GM12878 (cell line): ENCODE measurements around the gene IRGC. TPM values are rescaled to one million over a fixed set of nuclear protein-coding genes. Genes with fewer than 3 reads are reported as not detected.

Experiments used
- ATAC-seq: fragments of 200-7000 bp; cut with Tn5 transposase; 3 replicates; pipeline ENCODE4 v1.9.1; 2020; ENCODE audit warnings: mild to moderate bottlenecking, moderate library complexity
- BruUV-seq: library from RNA; stranded (reverse); fragments of 400-500 nt; replicated peaks from 2 replicates; lab custom pipeline; 2021; lab: Mats Ljungman, UMichigan
- CTCF ChIA-PET: fragments of 300-600 bp; sonication (Branson Sonifier 250); formaldehyde crosslinking; extraction: SDS; loops from one replicate; lab custom pipeline; 2021; ENCODE audit warnings: inconsistent platforms; lab: Yijun Ruan, JAX
- POLR2A ChIA-PET: fragments of 350-600 bp; formaldehyde crosslinking; extraction: SDS; loops from one replicate; lab custom pipeline; 2021; ENCODE audit warnings: inconsistent platforms; lab: Charles Lee
- RAD21 ChIA-PET: fragments of 300-600 bp; sonication (Branson Sonifier 250); formaldehyde crosslinking; loops from one replicate; lab custom pipeline; 2023; ENCODE audit warnings: antibody characterized with exemption; ENCODE audit not compliant: unreplicated experiment; lab: Charles Lee
- SMC1A ChIA-PET: fragments of 300-600 bp; sonication (Branson Sonifier 250); formaldehyde crosslinking; loops from one replicate; lab custom pipeline; 2023; ENCODE audit not compliant: unreplicated experiment, uncharacterized antibody; lab: Charles Lee
- DNase-seq: peaks from one replicate; pipeline ENCODE4 v3.0.0-alpha.2; 2011; ENCODE audit warnings: low read depth, low spot score
- FAIRE-seq: peaks from 3 replicates; lab custom pipeline; 2011; peaks lifted over from hg19 to GRCh38; lab: Jason Lieb, UNC
- H2AFZ ChIP-seq: 2 replicates; pipeline ENCODE4 v1.6.0; 2011; ENCODE audit warnings: low read depth, low read length, control low read depth; ENCODE audit not compliant: control insufficient read depth
- H3K27ac ChIP-seq: 2 replicates; pipeline ENCODE4 v1.5.1; 2011; ENCODE audit warnings: control low read depth; ENCODE audit not compliant: control insufficient read depth, insufficient read depth
- H3K27me3 ChIP-seq, 2 experiments: replicated peaks in 1 of 2; 2 replicates each; pipeline versions ENCODE4 v1.6.0 to v1.6.1; 2011; ENCODE audit warnings: low read length in 1 of 2; ENCODE audit not compliant: control insufficient read depth in 2 of 2, insufficient read depth in 2 of 2
- H3K36me3 ChIP-seq, 2 experiments: 2 replicates each; pipeline ENCODE4 v1.5.1; 2011; ENCODE audit warnings: low read length in 1 of 2; ENCODE audit not compliant: control insufficient read depth in 2 of 2, insufficient read depth in 2 of 2
- H3K4me1 ChIP-seq: 2 replicates; pipeline ENCODE4 v1.6.1; 2011; ENCODE audit warnings: mild to moderate bottlenecking, low read length, moderate library complexity, mixed read lengths; ENCODE audit not compliant: control insufficient read depth, insufficient read depth
- H3K4me2 ChIP-seq: 2 replicates; pipeline ENCODE4 v1.6.0; 2011; ENCODE audit warnings: control low read depth; ENCODE audit not compliant: control insufficient read depth, insufficient read depth
- H3K4me3 ChIP-seq: fragments of 200-600 bp; sonication (generic); 2 replicates; pipeline ENCODE4 v1.5.1; 2016
- H3K79me2 ChIP-seq: 2 replicates; pipeline ENCODE4 v1.6.0; 2011; ENCODE audit warnings: low read length; ENCODE audit not compliant: control insufficient read depth, insufficient read depth
- H3K9ac ChIP-seq: 2 replicates; pipeline ENCODE4 v1.8.0; 2011; ENCODE audit warnings: low read length, control low read depth, mixed read lengths; ENCODE audit not compliant: control insufficient read depth, insufficient read depth
- H3K9me3 ChIP-seq: replicated peaks from 3 replicates; pipeline ENCODE4 v1.5.1; 2011; ENCODE audit warnings: mild to moderate bottlenecking, low read length; ENCODE audit not compliant: control insufficient read depth, insufficient read depth
- H4K20me1 ChIP-seq: 2 replicates; pipeline ENCODE4 v1.6.0; 2011; ENCODE audit not compliant: control insufficient read depth, insufficient read depth
- CBX3 ChIP-seq: fragments of 200-600 bp; sonication (generic); IDR thresholded peaks from 2 replicates; pipeline ENCODE4 v1.6.1; 2016; ENCODE audit warnings: low read depth, borderline replicate concordance
- EGR1 ChIP-seq, 2 experiments: IDR thresholded peaks; 1 replicate in 1 of 2; 2 replicates in 1 of 2; pipeline ENCODE4 v1.6.1; 2011 to 2012; ENCODE audit warnings: low read depth in 2 of 2, low read length in 2 of 2, borderline replicate concordance in 1 of 2, mild to moderate bottlenecking in 1 of 2, moderate library complexity in 1 of 2
- EP300 ChIP-seq, 2 experiments: fragments of 150-350 bp in 1 of 2; IDR thresholded peaks; 2 replicates each; pipeline ENCODE4 v1.6.1; 2011 to 2012; ENCODE audit warnings: low read depth in 2 of 2, low read length in 2 of 2, borderline replicate concordance in 1 of 2, improper control_type of control experiment in 1 of 2, inconsistent platforms in 1 of 2; ENCODE audit not compliant: control insufficient read depth in 1 of 2
- FOXM1 ChIP-seq: IDR thresholded peaks from 2 replicates; pipeline ENCODE4 v1.6.1; 2012; ENCODE audit warnings: low read depth, mild to moderate bottlenecking, inconsistent platforms, low read length, moderate library complexity
- IRF3 ChIP-seq: fragments of 450-650 bp; IDR thresholded peaks from 2 replicates; pipeline ENCODE4 v1.6.1; 2014; ENCODE audit warnings: mild to moderate bottlenecking
- MYC ChIP-seq: IDR thresholded peaks from 2 replicates; pipeline ENCODE4 v1.6.1; 2011; ENCODE audit warnings: mild to moderate bottlenecking, low read length, moderate library complexity, inconsistent platforms; ENCODE audit not compliant: insufficient read depth, insufficient replicate concordance, insufficient read length, severe bottlenecking
- NKRF ChIP-seq: fragments of 450-650 bp; conservative IDR thresholded peaks from 2 replicates; pipeline ENCODE4 v1.6.1; 2017; ENCODE audit warnings: mild to moderate bottlenecking, moderate library complexity
- PAX8 ChIP-seq: fragments of 450-650 bp; IDR thresholded peaks from 2 replicates; pipeline ENCODE4 v1.6.1; 2017; ENCODE audit warnings: mild to moderate bottlenecking, moderate library complexity
- PML ChIP-seq: IDR thresholded peaks from 2 replicates; pipeline ENCODE4 v1.6.1; 2012; ENCODE audit warnings: low read length, inconsistent platforms
- POU2F2 ChIP-seq: IDR thresholded peaks from 3 replicates; pipeline ENCODE4 v1.6.1; 2011; ENCODE audit warnings: low read depth, mild to moderate bottlenecking, low read length, borderline replicate concordance
- SIX5 ChIP-seq: IDR thresholded peaks from 2 replicates; pipeline ENCODE4 v1.6.1; 2011; ENCODE audit warnings: mild to moderate bottlenecking, low read depth, low read length, moderate library complexity; ENCODE audit not compliant: severe bottlenecking
- SMC3 ChIP-seq: IDR thresholded peaks from 2 replicates; pipeline ENCODE4 v1.6.1; 2011; ENCODE audit warnings: low read length, improper control_type of control experiment, borderline replicate concordance
- TARDBP ChIP-seq: IDR thresholded peaks from 2 replicates; pipeline ENCODE4 v1.6.1; 2016; ENCODE audit warnings: borderline replicate concordance
- WGBS: methylation state at CpG from one replicate; pipeline ENCODE4 v1.1.6; 2016; ENCODE audit warnings: low lambda C conversion rate; ENCODE audit not compliant: insufficient replicate concordance, insufficient coverage; ENCODE audit errors: missing lambda C conversion rate; 5-methylcytosine and 5-hydroxymethylcytosine counted together
- in situ Hi-C: fragments of 300-500 bp; cut with MboI; formaldehyde crosslinking; loops from 9 replicates; pipeline ENCODE4 v1.14.3; 2018; ENCODE audit warnings: mixed read lengths
- intact Hi-C: fragments of 100-400 bp; cut with micrococcal nuclease; formaldehyde crosslinking; loops from one replicate; pipeline ENCODE4 v1.14.2; 2022; ENCODE audit not compliant: unreplicated experiment
- polyA plus RNA-seq, 11 experiments: library from polyadenylated mRNA; depleted of rRNA in 4 of 11; unstranded in 6 of 11; stranded (reverse) in 5 of 11; fragments of >200 nt; fragmentation: Nextera tagmentation in 4 of 11; fragmentation: Illumina TruSeq in 1 of 11; extraction: Ambion mirVana in 4 of 11; extraction: Trizol in 1 of 11; gene quantifications; 1 replicate in 1 of 11; 2 replicates in 10 of 11; pipeline versions ENCODE4 v1.2.1 to v1.2.3, GENCODE V29; 2011 to 2016; ENCODE audit warnings: inconsistent platforms in 2 of 11, missing spikeins in 2 of 11, low read depth in 1 of 11
- total RNA-seq, 4 experiments: library from RNA; depleted of rRNA in 3 of 4; stranded (reverse); fragments of >200 nt in 3 of 4; fragmentation: Illumina TruSeq in 1 of 4; extraction: Trizol in 1 of 4; gene quantifications; 2 replicates each; pipeline versions ENCODE4 v1.2.1 to v1.2.3, GENCODE V29; 2013 to 2021
- TF ChIP-seq, protein P1 (sequence below): fragments of 450-650 bp; IDR thresholded peaks from 2 replicates; pipeline ENCODE4 v1.6.1; 2017; ENCODE audit warnings: antibody characterized with exemption, mild to moderate bottlenecking, moderate library complexity

Gene IRGC
- total and polyA plus RNA-seq, 10 of the 15 experiments (the other 5 are each of a cell fraction or from before 2014, with no cell fraction given), result 0.04 TPM; not detected in 9

DNA sequence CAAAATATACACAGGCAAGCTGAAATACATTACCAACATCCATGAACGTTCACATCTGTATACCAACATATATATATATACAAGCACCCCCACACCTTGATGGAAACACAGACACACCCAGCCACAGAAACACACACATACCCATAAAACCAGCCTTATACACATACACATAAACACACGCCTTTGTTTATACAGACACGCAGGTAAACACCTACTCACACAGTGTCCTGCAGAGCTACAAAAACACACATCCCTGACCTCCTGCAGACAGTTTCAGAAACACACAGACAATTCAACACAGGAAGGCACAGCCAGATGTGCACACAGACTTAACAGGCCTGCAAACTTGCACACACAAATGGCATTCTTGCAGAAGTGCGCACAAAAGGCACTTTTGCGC, 21.3 kb upstream of the IRGC start:
- in situ Hi-C loops (no loop called here), intact Hi-C loops (no loop called here)
- Histone ChIP-seq H3K27ac (no peak overlapping the region), H3K79me2 (no peaks in the 10 kb centered on the region), H3K4me2 (no peak overlapping the region), H3K4me1 (no peaks in the 10 kb centered on the region), H3K27me3 (no peaks in the 10 kb centered on the region; a peak in 1 of 4 replicates), H3K9ac (no peak overlapping the region), H3K36me3 (no peaks in the 10 kb centered on the region), H3K9me3 (peaks cover 8% of the 10 kb centered on the region; the same call in 2 of the 3 replicates), H4K20me1 (no peaks in the 10 kb centered on the region), H2AFZ (no peak overlapping the region), H3K4me3 (no peak overlapping the region)
- RAD21 ChIA-PET, result interaction anchor here (1.9 kb wide), 1 partner anchor 115 kb away, joined by 5 read pairs; no protein-coding TSS in a partner anchor
- 61% methylated on average over 5 of the region's 5 CpGs for WGBS
- BruUV-seq, result no TSS peak
- DNase-seq (no peak), ATAC-seq (no peak), FAIRE-seq (no peak)
- POLR2A ChIA-PET, result no interaction called here
- SMC1A ChIA-PET, result interaction anchor here (0.6 to 1.3 kb wide), 2 partner anchors 21 to 26 kb away, joined by 3 read pairs; no protein-coding TSS in a partner anchor
- CTCF ChIA-PET, result interaction anchor here (0.5 kb wide), 1 partner anchor 51 kb away, joined by 3 read pairs; no protein-coding TSS in a partner anchor
- TF ChIP-seq TARDBP (no peak), SMC3 (no peak), MYC (no peak), NKRF (no peak), IRF3 (no peak), POU2F2 (no peak), SIX5 (no peak), CBX3 (no peak), EGR1 (IDR thresholded peaks at IDR 0.05; ENCODE audit: borderline replicate concordance in 1 of 2, low read depth in 2 of 2, low read length in 2 of 2) (no peak), PML (no peak), EP300 (IDR thresholded peaks at IDR 0.05; ENCODE audit: borderline replicate concordance in 1 of 2, control insufficient read depth in 1 of 2, low read depth in 2 of 2, low read length in 2 of 2) (no peak), PAX8 (no peak), FOXM1 (no peak)
- TF ChIP-seq, protein P1, sequence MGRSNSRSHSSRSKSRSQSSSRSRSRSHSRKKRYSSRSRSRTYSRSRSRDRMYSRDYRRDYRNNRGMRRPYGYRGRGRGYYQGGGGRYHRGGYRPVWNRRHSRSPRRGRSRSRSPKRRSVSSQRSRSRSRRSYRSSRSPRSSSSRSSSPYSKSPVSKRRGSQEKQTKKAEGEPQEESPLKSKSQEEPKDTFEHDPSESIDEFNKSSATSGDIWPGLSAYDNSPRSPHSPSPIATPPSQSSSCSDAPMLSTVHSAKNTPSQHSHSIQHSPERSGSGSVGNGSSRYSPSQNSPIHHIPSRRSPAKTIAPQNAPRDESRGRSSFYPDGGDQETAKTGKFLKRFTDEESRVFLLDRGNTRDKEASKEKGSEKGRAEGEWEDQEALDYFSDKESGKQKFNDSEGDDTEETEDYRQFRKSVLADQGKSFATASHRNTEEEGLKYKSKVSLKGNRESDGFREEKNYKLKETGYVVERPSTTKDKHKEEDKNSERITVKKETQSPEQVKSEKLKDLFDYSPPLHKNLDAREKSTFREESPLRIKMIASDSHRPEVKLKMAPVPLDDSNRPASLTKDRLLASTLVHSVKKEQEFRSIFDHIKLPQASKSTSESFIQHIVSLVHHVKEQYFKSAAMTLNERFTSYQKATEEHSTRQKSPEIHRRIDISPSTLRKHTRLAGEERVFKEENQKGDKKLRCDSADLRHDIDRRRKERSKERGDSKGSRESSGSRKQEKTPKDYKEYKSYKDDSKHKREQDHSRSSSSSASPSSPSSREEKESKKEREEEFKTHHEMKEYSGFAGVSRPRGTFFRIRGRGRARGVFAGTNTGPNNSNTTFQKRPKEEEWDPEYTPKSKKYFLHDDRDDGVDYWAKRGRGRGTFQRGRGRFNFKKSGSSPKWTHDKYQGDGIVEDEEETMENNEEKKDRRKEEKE, result no peak
